Activated naive CD4-positive, alpha-beta T cell treated with anti-CD3 and anti-CD28 coated beads, Interleukin-2, amount 50 U/mL, for 16 hours (primary cell): ENCODE data around the gene CCDC28A.
"Not testable (repeated sequence)": the region's sequence is repeated elsewhere in the genome, so short reads cannot be mapped to it uniquely, and the experiment has no call there.

Experiments used
- DNase-seq: peaks from one replicate; pipeline ENCODE4 v3.0.0-alpha.2; 2020

CCDC28A gene

DNA sequence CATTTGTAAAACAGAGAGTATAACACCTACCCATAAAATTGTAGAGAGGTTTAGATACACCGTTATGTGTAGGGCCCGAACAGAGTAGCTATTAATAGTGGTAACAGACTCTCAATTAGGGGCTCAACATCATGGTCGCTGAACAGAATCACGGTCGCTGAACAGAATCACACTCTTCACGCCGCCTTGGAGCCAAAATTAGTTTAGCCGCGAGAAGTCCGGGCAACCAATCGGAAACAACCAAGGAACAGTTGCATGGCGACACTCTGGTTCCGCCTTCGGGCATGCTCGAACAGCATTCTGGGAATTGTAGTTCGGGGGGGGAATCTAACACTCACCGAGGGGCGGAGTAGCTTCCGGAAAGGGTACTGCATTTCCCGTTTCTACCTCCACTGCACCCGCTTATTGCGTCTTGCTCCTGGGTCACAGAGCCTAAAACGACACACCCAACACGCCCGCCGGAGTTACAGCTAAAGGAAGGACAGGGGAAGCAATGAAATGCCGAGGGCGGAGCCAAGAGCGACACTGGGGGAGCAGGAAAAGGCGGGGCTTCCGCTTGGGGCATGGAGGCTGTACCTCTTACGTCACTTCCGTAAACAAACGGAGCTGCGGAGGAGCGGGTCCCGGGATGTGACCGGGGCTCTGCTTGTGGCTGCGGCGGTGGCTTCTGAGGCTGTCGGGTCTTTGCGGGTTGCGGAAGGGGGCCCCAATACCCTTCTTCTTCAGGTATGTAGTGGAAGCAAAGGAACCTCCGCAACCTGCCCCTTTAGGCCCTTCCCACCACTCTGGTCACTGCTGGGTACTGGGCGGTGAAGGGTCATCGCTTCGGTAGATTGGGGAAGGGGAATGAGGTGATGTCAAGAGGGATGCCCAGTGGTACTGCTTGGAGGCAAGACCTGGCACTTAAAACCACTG, at the start of gene CCDC28A:
Gene CCDC28A (plus strand): TSS at position 593 of the 915 bp plus-strand sequence. CDS start 2,352 bp downstream, outside the sequence.
- DNase-seq = peak; percentile 92

- no peak for DNase-seq
Observed at GRCh38 chr6:138724015-138724414, 49.6 kb upstream of the CCDC28A start.

- no peak for DNase-seq
Observed at GRCh38 chr6:138726066-138726756, 47.4 kb upstream of the CCDC28A start.

DNA sequence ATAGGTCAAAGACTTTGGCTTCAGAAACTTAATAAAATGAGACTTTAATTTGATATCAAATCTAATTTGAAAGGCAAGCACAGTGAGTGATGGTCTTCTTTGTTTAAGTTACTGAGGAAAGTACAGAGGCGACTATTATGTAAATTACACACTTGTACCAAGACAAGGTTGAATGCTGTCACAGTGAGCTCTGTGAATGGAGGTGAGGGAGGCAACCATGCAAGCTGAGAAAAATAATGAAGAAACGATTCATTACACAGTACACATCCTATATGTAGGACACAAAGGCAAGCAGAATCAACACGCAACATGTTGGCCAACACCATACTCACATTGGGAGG, 46.8 kb upstream of the CCDC28A start:
- DNase-seq = no peak

- DNase-seq = no peak
Observed at GRCh38 chr6:138727182-138727581, 46.4 kb upstream of the CCDC28A start.

DNA sequence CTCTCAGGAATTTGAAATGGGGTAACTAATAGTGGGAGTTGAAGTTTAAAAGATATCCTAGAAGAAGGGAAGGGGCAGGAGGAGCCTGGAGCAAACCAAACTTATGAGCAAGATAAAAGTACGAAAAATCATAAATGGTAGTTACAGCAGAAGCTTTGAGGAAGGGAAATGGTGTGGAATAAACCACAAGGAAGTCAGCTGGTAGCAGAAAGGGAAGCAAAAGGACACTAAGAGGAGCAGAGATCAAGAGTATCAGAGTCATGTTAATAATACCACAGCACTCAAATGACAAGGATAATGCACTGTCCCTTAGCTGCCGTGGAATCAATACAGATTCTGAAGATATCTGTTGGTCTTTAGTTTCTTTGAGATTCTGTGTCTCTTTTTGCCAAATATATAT, 44.9 kb upstream of the CCDC28A start:
- DNase-seq = no peak

- not testable (repeated sequence) for DNase-seq
Observed at GRCh38 chr6:138730037-138730436, 43.5 kb upstream of the CCDC28A start.

DNA sequence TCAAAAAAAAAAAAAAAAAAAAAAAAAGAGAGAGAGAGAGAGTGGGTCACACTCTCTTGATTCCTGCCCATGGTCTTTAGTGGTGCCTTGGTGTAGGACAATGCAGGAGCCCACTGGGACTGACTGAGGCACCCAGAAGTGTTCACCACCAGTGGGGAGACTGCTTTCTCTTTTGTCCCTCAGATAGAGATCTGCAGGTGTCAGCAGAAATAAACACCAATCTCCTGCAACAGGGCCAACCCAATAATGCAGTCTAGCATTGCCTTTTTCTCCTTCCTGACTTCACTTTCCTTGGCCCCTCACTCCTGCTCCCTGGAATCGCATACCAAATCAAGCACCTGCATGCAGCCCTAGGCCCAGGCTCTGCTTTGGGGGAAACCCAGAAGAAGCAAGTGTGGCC, 39.0 kb upstream of the CCDC28A start:
- no peak for DNase-seq

DNA sequence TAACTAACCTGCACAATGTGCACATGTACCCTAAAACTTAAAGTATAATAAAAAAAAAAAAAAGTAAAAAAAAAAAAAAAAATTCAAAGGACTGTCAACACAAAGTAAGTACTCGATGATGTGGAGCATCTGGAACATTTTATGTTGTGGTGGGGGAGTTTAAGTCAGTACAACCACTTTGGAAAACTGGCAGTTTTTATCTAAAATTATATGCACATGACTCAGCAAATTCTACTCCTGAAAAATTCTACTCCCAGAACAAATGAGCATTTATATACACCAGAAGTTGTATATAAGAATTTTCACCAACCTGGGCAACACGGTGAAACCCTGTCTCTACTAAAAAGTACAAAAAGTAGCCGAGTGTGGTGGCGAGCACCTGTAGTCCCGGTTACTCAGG, 36.9 kb upstream of the CCDC28A start:
- no peak for DNase-seq

- no peak for DNase-seq
Observed at GRCh38 chr6:138752017-138752416, 21.6 kb upstream of the CCDC28A start.

- DNase-seq = no peak
Observed at GRCh38 chr6:138757136-138757535, 16.4 kb upstream of the CCDC28A start.

- DNase-seq = no peak
Observed at GRCh38 chr6:138765896-138766655, 7.5 kb upstream of the CCDC28A start.

DNA sequence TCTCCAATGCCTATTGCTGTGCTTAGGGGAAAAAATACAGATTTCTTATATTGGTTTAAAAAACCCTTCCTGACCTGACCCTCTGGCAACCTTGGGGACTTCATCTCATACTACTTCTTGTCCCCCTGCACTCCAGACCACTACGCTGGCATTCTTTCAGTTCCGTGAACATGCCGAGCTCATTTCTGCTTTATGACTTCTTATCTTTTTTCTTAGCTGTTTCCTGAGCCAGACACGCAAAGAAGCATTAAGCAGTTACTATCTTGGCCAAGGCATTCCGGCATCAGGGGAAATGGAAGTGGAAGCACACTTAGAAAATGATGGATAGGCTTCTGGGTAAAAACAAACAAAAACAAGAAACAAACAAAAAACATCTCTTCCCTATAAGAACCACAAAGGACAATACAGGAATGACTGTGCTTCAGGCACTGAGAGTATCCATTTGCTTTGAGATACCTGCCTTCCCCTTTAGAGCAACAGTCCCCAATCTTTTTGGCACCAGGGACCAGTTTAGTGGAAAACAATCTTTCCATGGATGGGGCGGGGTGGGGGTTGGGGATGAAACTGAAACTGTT, 4.4 kb upstream of the CCDC28A start:
- DNase-seq = no peak

DNA sequence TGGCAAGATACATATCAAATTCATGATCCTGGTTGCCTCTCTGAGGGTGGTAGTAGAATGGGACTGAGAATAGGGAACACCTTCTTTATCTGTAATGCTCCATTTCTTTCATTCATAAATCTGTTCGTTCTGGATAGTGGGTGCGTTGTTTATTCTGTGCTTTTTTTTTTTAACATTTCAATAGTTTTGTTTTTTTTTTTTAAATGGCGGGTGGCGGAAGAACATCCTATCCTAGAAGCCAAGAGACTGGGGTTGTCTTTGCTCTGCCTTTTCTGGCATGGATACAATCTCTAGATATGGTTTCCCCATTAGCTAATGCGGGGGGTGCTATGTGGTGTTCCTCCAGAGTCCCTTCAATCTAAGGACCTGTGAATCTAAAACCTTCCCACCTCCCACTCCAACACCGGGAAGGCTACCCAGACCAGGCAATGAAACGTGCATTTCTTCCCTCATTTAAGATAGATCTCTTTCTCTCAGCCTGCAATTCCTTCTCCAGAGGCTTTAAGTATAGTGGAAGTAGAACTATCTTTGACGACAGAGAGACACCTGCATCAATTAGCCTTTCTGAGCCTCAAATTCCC, 883 bp upstream of the CCDC28A start:
- DNase-seq = no peak

DNA sequence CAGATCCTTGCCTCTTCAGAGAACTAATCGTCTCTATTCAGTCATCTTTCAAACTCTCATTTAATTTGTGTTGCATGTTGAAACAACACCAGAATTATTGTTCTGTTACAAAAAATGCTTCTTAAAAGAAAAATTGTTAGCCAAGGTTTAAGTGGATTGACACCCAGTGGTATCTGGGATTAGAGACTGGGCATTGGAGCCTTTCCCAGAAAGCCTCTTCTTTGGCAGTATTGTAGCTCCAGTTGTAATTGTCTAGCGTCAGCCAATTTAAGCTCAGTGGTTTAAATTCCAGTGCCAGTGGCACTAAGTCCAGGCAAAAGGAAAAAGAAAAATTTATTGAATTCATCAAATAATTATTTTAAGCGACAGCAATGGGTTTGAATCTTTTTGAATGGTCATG, 801 bp downstream of the CCDC28A start:
- DNase-seq = no peak

GRCh38 chr6:138776659-138777058, 3.1 kb downstream of the CCDC28A start:
- DNase-seq = no peak

GRCh38 chr6:138778331-138778730, 4.8 kb downstream of the CCDC28A start:
- no peak for DNase-seq

DNA sequence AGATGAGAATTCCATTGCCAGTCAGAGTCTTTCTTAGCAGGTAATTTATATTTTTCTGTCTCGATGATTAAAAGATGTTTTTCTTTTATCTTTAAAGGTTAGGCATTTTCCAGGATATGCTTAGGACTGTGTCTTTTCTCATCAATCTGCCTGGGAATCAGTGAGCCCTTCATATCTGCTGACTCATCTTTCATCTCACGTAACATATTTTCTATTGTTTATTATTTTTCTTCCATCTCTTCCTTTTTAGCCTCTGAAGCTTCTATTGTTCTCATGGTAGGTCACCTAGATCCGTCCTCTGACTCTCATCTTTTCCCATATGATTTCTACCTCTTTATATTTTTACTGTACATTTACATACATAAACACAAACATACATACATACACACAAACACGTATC, 8.7 kb downstream of the CCDC28A start:
- DNase-seq = no peak

DNA sequence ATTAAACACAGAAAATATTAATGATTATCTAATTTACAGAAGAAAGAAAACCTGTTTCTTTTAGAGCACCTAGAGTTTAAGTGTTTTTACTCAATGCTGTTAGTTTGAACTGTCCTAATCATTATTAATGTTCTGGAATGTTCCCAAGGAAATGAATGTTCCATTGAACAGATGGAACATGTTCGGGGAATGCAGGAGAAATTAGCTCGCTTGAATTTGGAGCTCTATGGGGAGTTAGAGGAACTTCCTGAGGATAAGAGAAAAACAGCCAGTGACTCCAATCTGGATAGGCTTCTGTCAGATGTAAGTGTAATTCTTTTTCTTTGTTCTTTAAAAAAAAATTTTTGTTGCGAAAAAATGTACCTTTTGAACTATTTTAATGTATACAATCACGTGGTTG, 11.5 kb downstream of the CCDC28A start:
- no peak for DNase-seq

GRCh38 chr6:138785980-138786379, 12.4 kb downstream of the CCDC28A start:
- no peak for DNase-seq

DNA sequence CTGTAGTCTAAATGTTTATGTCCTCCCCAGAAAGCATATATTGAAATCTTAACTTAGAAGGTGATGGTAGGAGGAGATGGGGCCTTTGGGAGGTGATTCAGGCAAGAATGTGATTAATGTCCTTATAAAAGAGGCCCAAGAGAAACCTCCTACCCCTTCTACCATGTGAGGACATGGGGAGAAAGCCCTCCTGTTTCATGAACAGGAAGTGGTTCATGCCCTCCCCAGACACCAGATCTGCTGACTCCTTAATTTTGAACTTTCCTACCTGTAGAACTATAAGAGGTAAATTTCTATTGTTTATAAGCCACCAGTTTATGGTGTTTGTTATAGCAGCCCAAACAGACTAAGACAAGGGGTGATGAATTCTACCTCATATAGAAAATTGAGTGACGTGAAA, 13.6 kb downstream of the CCDC28A start:
- no peak for DNase-seq

- no peak for DNase-seq
Observed at GRCh38 chr6:138795809-138796603, 22.4 kb downstream of the CCDC28A start, which contains the start of gene ECT2L. ECT2L (plus strand) TSS chr6:138796087; CDS start chr6:138813275, 17,188 bp downstream.
